ENCODE measurements around the gene SYT8.

The SYT8 gene

GRCh38 chr11:1820463-1821325, 14.1 kb upstream of the SYT8 start:
- DNase-seq: no peak

GRCh38 chr11:1821562-1821961, 13.2 kb upstream of the SYT8 start:
- no peak for DNase-seq

DNA sequence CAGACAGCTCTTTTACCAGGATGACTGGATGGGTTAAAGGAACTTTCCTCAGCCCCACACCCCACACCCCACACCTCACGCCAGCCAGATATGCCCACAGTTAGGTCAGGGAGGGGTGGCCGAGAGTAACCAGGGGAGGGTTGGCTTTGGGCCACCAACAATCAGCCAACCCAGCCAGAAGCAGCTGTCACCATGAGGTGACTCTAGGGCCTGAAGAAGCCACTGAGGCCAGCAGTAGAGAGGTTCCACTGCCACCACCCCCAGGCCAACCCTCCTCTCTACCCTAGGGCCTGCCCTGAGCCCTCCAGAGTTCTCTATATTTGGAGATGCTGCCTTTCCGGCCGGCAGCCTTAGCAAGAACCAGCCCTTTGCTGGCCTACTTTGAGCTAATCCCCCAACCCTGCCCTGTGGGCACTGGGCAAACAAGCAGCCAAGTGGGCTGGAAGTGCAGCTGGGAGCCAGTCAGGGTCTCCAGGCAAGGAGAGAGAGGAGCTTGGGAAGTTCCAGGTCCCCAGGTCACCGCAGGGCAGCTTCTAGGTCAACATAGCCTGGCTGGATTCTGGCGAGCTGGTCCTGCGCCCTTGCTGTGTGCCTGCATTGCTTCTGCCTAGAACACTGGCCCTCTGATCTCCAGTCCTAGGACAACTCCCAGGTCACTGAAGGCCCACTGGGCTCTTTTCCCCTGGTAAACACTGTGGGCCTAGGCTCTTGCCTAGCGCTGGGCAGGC, 12.0 kb upstream of the SYT8 start:
- DNase-seq: no peak

- DNase-seq: no peak
Measured at GRCh38 chr11:1823376-1824220, 11.2 kb upstream of the SYT8 start.

DNA sequence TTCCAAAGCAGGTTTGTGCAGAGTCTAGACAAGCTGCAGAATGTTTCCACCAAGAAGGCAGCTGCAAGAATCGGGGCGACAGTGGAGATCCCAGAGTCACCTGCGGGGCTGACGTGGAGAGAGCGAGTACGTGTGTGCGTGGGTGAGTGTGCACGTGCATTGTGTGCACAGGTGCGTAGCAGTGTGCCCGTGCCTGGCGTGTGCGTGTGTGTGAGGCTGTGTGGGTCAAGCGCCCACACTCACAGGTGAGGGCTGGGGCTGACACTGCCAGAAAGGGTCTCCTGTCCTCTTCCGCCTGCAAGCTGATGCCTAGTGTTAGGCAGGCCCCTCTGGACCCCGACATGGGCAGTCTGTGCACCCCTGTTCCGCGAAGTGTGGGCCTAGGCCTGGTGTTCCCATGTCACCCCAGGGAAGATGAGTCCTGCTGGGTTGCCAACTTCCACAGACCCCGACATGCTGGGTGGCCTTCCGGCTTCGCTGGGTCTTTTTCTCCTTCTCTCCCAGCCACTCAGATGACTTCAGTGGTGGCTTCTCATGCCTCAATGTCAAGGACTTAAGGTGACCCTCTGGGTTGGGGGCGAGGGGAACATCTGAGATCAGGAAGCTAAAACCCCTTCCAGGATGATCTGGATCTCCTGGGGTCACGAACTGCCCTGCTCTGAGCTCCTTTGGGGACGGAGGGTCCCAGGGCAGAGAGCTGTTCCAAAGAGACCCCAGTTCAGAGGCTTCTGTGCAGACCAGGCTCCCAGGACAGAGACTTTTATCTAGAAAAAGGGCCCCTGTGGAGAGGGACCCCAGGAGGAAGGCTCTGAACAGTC, 10.4 kb upstream of the SYT8 start:
- no peak for DNase-seq

DNA sequence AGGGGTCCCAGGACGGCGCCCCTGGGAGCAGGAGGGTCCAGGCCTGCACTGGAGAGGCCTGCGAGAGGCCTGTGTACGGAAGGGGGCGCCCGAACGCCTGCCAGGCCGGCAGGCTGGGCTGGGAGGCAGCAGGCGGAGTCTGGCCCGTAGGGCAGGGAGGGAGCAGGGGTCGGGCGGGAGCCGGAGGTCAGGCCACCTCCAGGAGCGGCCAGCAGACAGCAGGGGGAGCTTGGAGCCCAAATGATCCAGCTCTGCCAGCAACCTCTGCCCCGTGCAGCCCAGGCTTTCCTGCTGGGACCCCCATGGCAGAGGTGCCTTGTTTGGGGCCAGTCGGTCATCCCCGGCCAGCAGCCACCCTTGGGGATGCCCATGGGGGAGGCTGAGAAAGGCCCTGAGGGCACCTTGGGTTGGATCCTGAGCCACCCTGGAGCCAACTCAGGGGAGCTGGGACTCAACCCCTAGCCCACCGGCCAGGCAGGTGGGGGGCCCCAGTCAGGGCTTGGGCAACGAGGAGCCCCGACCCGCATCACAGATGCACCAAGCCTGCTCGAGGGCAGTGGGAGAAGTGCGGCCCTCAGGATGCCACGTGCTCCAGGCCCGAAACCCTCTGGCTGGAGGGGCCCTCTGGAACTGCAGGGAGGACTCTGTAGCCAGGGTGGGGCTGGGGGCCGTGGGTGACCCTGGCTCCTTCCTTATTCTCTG, 9.6 kb upstream of the SYT8 start:
- no peak for DNase-seq

- DNase-seq: no peak
Measured at GRCh38 chr11:1825785-1826451, 8.9 kb upstream of the SYT8 start.

DNA sequence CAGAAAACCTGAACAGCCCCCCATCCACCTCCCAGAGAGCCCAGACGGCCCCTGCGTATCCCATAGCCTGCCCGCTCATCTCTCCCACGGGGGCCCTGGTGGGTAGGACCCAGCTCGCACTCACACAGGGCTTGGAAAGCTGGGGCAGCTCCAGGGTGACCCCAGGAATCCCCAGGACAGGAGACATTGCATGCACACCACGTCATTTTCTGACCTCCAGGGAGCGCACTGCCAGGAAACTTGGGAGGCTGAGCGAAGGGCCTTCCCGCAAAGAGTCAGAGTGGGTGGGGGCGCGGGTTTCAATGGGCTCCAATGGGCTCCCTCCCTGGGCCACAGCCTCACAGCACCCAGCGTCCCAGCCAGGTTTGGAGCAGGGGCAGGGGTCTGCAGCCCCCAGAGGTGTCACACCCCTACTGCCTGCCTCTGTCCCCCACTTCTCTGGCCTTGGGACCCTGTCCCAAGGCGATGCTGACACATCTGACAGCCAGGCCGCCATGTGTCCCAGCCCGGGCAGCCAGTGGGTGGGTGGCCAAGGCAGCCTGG, 8.2 kb upstream of the SYT8 start:
- DNase-seq: no peak

DNA sequence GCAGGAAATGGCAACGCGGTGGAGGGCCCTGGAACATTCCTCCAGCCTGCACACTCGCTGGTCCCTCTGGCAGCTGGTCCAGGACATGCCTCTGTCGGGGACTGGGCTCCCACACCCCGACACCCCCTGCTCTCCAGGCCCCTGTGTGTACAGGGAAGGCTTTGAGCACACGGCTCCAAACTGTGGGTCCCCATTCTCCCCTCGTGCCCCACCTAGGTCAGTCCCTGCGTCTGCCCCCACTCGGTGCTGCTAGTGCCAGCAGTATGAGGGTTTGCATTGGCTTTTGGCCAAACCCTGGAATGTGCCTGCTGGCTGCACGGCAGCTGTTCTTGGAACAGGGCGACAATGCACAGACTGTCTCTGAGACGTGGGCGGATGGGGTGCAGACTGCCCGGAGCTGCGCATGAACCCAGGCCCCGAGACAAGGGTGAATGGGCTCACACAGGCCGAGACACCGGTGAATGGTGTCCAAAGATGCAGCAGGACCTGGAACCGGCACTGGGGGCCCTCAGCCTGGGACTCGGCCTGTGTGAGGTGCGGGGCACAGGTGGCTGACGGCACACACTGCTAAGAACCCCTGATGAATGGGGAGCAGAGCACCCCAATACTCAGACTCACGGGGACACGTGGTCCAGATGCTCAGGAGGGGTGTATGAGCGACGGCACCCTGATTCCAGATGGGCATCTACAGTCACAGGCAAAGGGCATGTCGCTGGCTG, 7.5 kb upstream of the SYT8 start:
- DNase-seq: no peak

GRCh38 chr11:1827931-1828330, 6.9 kb upstream of the SYT8 start:
- DNase-seq: no peak

DNA sequence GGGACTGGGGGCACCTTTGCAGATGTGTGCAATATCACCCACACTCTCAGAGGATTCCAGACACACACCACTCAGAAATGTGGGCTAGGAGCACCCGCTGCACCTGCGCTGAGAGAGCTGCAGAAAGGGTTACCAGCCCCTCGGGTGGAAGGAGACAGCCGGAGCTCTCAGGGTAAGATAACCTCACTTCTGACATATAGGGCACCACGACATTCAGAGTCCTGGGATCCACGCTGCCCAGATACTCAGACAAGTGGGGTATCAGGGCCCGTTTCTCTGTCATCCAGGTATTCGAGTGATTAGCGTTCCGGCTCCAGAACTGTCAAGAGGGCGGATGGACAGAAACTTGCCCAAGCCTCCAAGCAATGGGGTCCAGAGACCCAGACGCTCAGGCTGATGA, 6.2 kb upstream of the SYT8 start:
- no peak for DNase-seq

GRCh38 chr11:1829039-1829820, 5.6 kb upstream of the SYT8 start:
- DNase-seq: no peak

- DNase-seq: no peak
Measured at GRCh38 chr11:1830004-1830321, 4.8 kb upstream of the SYT8 start.

- DNase-seq: no peak
Measured at GRCh38 chr11:1830322-1831223, 4.2 kb upstream of the SYT8 start.

GRCh38 chr11:1831338-1832210, 3.2 kb upstream of the SYT8 start:
- DNase-seq: no peak

GRCh38 chr11:1832211-1832919, 2.4 kb upstream of the SYT8 start:
- DNase-seq: no peak

- DNase-seq: no peak
Measured at GRCh38 chr11:1832920-1833295, 1.9 kb upstream of the SYT8 start.
